T-helper 2 cell (primary cell): ENCODE measurements around the gene RASSF5.

Experiments
- DNase-seq, 5 experiments: peaks; one replicate each; pipeline versions ENCODE4 v3.0.0 to v3.0.0-alpha.2; 2012 to 2022
- total RNA-seq, 2 donors: gene quantifications; one replicate each; lab custom pipeline; 2026; lab: John Stamatoyannopoulos, UW

RASSF5 gene, protein sequence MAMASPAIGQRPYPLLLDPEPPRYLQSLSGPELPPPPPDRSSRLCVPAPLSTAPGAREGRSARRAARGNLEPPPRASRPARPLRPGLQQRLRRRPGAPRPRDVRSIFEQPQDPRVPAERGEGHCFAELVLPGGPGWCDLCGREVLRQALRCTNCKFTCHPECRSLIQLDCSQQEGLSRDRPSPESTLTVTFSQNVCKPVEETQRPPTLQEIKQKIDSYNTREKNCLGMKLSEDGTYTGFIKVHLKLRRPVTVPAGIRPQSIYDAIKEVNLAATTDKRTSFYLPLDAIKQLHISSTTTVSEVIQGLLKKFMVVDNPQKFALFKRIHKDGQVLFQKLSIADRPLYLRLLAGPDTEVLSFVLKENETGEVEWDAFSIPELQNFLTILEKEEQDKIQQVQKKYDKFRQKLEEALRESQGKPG
- 227 to 258 reads per million in 2 donors for total RNA-seq

DNA sequence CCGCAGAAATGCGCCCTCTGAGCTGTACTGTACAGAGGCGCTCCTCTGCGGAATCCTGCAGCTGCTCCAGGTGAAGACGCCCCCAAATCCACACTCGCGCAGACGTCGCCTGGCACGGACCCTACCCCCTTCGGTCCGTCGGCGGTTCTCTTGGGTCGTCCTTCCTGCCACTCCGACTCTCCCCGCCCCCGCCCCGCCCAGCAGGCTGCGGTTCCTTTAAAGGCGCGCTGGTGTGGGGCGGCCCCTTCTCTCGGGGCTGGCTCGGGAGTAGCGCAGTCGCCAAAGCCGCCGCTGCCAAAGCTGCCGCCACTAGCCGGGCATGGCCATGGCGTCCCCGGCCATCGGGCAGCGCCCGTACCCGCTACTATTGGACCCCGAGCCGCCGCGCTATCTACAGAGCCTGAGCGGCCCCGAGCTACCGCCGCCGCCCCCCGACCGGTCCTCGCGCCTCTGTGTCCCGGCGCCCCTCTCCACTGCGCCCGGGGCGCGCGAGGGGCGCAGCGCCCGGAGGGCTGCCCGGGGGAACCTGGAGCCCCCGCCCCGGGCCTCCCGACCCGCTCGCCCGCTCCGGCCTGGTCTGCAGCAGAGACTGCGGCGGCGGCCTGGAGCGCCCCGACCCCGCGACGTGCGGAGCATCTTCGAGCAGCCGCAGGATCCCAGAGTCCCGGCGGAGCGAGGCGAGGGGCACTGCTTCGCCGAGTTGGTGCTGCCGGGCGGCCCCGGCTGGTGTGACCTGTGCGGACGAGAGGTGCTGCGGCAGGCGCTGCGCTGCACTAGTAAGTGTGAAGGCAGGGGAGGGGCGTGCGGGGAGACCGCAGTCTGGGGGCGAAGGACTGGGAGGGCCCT lies at the start of gene RASSF5:
Gene RASSF5 (plus strand): TSS at position 248 of the 846 bp plus-strand sequence. CDS start 72 bp downstream, at position 320.
- peak; percentile 52 to 80 (median 68) for DNase-seq

DNA sequence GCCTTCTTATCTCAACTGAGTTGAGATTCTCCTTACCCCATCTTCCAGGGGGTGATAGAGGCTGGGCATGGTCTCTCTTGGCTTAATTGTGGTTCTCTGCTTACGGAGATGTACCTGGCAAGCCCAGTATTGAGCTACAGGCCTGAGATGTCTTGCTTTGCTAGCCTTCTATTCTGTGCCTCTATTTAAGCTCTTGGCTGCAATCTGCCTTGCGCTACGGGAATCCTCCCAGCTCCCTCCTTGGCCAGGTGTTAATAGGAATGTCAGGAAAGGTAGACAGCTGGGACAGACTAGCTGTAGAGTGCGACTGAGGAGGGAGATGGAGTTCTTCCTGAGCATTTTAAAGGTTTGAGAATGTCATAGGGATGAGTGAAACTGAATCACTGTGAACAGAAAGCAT lies 47.6 kb upstream of the RASSF5 start:
- no peak for DNase-seq

DNA sequence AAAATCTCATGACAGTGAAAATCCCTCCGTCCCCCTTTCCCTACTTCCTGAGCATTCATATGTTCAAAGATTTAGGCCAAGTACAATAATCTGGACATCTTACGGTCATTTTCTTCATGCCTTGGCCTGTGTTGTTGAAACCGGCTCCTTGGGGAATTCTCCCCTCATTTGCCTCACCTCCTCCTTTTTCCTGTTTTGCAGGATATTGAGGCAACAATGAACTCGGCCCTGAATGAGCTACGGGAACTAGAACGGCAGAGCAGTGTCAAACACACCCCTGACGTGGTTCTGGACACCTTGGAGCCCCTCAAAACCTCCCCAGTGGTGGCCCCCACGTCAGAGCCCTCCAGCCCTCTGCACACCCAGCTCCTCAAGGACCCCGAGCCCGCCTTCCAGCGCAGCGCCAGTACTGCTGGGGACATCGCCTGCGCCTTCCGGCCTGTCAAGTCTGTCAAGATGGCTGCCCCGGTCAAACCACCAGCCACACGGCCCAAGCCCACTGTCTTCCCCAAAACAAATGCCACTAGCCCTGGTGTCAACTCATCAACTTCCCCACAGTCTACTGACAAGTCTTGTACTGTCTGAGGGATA lies 46.4 kb upstream of the RASSF5 start:
- no peak for DNase-seq

DNA sequence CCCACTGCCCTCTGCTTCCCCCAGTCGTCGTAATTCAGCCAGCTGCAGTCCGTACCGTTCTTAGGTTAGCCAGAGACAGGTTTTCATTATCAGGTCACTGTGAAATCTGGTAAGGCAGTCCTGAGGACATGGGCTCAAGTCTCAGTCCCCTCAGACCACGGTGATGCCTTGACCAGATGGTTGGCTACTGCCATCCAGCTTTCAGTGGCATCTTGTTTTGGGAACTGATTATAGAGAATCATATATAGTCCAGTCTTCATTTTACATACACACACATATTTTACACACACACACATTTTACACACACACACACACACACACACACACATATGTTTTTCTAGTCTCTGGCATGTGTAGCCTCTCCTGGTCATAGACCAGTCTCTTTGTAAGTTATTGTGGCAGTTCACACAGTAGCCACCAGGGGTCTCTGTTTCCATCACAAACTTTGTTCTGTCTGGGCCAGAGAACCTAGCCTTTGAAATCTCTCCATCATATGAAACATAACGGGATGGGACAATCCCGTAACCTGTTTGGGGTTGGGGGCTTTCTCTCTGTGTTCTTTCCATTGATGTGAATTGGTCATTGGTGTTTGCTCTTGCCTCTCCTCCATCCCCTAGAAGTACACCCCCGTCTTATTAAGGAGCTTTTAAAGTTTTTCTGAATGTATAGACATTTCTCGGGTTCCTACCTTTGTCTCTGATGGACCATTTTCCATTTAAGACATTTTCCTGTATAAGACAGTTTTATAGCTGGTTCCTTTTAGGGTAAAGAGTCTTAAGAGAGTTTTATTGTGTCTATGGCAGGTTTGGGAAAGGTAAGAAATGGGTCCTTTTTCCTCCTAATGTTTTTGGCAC lies 45.5 kb upstream of the RASSF5 start:
- DNase-seq = peak in 4 of 5 experiments; percentile 34 to 72 (median 62)

DNA sequence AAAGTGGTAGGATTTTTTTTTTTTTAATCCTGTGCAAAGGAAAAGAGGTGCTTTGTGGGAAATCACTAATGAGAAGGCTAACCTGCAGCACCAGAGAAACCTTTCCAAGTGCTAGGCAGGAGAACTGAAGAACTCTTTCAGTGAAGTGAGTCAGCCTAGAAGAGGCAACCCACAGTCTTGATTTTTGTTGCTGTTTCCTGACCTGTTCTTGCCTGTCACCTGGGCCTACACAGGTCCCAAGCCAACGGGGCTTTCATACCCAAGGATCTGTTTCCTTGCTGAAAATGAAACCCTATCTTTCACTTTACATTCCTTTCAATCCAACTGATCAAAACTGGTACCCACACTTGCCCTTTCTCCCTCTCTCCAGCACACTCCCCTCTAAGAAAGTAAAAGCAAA lies 44.2 kb upstream of the RASSF5 start:
- DNase-seq = peak in 1 of 5 experiments; percentile 16

DNA sequence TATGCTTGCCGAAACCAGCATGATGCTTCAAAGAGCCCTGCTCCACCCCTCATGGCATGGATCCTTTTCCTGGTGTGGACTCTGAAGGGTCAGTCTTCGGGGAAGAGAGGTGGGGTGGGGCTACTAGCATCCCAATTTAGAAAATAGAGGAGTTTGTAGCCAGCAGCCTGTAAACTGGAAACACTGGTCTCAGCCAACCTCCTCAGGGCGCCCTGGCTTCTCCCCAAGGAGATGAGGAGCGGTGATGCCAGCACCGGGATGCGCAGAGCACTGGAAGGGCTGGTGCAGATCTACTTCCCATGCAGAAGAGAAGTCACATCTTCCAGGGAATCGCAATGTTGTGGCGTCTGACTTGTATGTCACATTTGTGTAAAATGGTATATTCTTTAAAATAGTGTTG lies 43.4 kb upstream of the RASSF5 start:
- DNase-seq = no peak

DNA sequence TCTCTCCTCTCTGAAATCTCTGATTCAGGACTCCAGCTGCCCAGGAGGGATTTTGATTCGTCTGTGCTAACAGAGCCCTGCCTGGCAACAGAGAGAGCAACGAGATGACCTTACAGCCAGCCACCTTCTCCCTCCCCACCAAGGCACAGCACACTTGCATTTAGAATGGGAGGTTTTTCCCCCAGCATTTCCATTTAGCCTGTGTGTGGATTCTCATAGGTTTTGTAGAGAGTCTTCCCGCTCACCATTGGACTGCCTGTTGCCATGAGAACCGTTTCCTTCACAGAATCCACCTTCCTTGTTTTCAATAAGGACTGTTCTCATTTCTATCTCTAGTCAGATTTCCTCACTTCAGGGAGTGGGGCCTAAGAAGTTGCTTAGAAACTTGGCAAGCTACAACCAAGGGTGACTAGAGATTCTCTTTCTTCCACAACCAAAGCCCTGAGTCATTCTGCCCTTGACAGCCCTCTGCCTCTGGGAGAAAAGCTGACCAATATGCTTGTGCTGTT lies 42.8 kb upstream of the RASSF5 start:
- no peak for DNase-seq

DNA sequence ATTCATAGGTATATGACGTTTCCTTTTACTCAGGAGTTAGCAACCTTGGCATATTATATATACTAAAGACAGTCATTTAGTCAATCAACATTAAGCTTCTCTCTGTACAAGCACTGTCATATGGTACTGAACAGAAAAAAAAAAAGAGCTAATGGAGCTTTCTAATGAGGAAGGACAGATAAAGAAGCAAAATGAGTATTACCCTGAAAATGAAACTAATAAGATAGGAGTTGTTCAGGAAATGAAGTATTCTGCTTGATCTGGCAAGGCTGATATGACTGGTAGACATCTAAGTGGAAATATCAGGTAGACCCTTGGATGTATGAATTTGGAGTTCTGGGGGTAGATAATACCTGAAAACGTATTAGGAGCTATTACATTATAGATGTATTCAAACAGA lies 41.4 kb upstream of the RASSF5 start:
- DNase-seq = peak in 1 of 5 experiments; percentile 75

DNA sequence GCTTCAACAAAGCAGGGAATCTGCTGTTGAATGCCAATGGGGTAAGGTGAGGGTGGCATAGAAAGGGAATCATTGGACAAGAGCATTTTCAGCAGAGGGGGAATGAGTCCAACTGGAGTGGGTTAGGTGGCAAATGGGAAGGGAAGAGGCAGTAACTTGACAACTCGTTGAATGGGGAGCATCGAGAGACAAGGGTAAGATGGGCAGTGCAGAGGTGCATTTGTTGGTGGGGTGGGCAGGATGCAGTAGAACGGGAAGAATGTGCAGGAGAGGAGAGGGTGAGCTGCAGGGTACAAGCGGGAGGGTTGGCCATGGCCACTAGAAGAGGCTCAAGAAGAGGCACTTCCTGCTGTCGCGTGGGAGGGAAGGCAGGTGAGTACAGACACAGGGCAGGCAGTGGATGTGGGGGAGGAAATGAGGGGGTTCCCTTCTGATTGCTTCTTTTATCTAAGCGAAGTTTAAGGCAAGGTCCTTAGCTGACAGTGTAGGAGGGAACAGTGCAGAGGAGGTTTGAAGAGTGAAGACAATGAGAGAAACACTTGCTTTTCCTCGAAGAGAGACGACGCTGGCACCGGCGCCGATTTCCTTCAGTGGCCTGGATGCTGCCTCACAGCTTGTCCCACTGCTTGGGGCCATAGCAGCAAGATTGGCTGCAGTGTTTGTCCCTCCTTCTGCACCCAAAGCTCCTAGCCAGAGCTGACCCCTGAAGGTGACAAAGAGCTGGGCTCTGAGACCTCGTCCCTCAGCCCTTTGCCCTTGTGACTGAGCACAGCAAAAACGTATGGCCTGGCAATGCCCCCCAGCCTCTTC lies 40.3 kb upstream of the RASSF5 start:
- peak in 1 of 5 experiments; percentile 38 for DNase-seq

DNA sequence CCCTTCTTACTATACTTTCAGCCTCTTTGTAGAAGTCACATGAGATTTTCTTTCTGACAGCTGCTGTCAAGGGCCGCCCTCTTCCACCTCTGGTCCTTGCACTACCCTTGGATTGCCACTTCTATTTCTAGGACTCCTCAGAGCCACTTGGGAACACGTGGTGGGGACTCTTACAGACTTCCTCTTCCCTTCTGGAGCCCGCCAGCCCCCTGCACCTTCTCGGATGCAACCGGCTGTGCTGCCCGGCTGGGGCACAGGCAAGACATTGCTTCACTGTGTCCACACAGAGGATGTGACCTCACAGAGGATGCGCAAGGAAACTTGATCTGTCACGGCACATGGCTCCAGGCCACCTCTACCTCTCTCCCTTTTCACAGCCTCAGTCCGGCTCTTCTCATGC lies 39.4 kb upstream of the RASSF5 start:
- peak in 1 of 5 experiments; percentile 13 for DNase-seq

DNA sequence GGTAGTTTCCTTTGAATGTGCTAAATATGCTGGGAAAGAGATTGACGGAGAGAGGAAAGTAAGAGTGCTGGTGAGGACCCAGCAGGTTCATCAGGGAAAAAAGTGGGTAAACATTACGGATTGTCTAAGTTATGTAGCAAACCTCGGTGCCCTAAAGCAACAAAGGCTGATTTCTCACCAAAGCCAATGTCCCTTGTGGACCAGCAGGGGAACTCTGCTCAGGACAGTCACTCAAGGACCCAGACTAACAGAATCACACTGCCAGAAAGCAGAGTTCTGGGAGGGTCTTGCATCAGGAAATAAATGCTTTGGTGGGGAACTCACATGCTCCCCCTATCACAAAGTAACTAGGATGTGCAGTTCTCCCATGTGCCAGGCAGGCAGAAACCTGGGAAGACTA lies 38.8 kb upstream of the RASSF5 start:
- DNase-seq = no peak

DNA sequence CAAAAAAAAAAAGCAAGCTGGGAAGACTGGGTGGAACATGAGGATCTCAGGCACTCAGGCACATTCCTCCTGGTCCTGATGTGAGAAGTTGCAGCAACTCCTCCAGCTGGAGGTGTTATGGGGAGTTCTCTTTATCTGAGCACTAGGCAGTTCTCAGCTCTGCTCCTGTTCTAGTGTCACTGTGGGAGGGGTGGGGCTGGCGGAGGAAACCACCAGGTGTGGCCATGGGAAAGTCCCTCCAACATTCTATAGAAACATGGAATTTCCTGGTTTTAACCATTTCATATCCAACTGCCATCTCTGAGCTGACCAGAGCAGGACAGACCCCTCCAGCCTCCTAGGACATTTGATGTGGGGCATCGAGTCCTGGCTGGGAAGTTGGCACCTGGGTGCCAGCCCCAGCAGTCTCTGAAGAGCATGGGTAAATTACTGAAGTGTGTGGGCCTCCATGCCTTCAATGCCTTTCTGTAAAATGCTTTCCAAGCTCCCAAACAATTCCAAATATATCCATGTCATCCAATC lies 37.9 kb upstream of the RASSF5 start:
- peak in 3 of 5 experiments; percentile 15 to 38 (median 15) for DNase-seq

DNA sequence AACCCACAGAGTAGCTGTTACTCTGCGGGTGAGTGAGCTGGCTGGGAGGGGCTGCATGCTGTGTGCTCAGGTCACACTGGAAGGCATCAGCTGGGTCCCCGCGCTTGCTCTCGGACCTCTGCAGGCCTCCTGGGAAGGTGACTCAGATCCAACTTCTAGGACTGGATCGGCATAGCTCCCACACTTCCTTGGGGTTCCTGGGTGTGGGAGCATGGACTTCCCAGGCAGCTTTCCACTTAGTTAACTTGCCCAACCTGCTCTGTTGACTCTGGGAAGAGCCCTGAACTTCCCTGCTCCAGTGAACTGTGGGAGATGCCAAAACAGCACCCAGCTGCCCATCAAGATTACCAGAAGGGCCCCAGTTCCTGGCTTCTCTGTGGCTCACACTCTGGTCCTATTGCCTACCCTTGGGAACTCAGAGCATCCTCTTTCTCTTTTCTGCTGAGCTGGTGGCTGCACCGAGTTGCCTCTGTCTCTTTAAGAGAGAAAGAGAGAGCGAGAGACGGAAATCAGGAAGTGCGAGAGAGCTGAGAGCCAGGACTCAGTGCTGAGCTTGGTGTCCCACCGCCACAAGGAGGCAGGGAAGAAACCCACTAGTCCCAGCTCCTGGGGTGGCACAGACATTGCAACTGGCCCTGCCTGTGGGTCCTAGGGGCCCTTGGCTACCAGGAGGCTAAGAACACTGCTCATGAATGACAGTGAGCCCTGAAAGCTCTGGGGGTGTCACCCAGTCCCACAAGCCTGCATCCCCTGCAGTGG lies 37.2 kb upstream of the RASSF5 start, which contains the start of gene IKBKE:
Gene IKBKE (plus strand): TSS at position 544 of the 759 bp plus-strand sequence. CDS start 2,752 bp downstream, outside the sequence.
- DNase-seq = peak in 3 of 5 experiments; percentile 34 to 80 (median 46)

DNA sequence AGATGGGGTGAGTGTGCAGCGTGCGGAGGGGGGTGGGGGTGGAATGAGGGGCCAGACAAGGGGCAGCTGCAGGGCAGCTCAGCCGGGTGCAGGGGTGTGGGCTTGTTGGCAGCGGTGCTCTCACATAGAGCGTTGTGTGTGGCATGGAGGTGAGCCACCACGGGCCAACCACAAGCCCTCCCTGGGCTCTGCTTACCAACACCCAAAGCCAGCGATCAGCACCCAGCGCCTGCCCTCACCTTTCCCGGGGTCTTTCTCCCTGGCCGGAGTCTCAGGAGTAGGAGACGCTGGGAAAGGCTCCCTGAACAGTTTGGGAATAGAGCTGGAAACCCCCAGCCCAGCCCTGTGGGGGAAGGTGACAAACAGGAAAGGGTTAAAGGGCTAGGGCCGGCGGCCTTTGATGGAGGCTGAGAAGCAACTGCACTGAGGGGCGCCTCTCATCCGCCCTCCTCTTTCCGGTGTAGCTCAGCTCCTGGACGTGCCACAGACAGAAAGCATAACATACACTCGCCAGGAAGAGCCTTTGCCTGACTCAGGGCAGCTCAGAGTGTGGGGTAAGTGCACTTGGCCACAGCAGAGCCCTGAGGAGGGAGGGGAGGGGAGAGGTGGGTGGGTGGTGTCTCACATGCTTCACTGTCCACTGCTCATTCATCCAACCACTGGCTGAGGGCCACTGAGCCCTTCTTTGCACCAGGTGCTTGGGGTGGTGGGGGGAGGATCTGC lies 36.5 kb upstream of the RASSF5 start:
- DNase-seq = peak in 3 of 5 experiments; percentile 20 to 73 (median 26)

DNA sequence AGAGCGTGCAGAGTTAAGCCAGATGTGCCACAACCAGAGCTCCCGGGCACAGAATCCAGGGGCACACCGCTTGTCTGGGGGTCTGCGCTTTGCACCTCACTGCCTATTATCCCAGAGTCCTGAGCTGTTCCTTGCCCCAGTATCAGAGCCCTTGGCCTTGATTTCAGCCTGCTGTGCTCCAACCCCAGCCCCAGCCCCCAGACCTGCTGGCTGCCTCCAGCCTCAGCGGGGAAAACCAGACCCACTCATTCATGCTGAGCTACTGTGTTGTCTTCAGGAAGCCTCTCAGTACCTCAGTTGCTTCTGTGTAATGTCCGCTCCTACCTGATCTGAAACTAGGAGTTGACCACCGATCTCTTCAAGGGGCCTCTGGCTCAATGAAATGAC lies 35.9 kb upstream of the RASSF5 start:
- DNase-seq = peak in 1 of 5 experiments; percentile 13

DNA sequence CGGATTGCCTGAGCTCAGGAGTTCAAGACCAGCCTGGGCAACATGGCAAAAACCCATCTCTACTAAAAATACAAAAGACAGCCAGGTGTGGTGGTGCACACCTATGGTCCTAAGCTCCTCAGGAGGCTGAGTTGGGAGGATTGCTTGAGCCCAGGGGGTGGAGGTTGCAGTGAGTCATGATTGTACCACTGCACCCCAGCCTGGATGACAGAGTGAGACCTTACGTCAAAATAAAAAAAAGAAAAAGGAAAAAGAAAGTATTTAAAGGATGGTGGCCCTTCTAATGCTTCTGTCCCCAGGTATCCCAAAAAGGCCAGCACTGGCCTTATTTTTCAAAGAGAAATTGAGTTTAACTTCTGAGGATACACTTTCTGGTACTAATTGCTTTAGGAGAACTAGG lies 35.3 kb upstream of the RASSF5 start:
- DNase-seq = peak in 1 of 5 experiments; percentile 17

DNA sequence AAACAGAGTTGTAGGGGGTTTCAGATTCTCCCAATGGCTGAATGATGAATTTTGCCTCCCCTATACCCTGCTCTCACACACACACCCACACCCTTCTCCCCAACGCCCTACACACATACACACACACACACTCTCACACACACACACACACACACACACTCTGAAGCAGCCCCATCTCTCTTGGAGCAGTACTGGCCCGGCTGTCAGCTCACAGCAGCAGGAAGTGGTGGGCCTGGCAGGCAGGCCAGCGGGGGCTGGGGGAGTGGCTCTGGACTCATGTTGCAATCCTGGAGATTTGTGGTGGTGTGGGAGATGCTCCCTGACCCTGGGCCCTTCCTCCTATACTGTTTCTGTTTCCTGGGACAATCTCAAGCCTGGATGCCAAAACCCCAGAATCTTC lies 34.9 kb upstream of the RASSF5 start:
- peak in 2 of 5 experiments; percentile 16 to 81 for DNase-seq

DNA sequence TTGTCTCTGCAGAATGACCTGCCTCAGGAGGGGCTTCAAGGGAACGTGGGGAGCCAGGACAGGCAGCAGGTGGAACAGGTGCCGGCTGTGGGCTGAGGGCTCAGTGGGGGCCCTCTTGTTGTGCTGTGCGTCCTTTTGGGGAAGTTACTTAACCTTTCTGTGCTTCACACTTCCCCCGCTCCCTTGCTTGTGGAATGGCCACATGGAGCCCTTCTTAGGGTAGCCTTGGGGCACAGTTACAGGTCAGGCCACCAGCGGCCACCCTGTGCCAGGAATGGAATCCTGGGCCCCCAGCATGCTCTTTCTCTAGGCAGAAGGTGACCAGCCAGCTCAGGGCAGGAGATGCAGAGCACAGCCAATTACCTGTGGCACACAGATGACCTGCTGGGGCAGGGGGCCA lies 34.4 kb upstream of the RASSF5 start:
- no peak for DNase-seq

DNA sequence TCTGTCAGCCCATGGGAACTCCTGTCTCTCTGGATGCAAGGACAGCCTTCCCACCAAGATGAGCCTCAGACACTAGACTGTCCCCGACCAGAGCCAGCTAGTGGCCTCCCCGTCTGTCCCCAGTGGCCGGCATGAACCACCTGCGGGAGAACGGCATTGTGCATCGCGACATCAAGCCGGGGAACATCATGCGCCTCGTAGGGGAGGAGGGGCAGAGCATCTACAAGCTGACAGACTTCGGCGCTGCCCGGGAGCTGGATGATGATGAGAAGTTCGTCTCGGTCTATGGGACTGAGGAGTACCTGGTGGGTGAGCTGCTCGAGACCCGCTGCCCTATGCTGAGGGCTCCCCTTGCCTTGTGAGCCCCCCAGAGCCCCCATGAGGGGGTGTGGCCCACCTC lies 31.3 kb upstream of the RASSF5 start:
- DNase-seq = no peak
